BLaER1 treated with 17β-estradiol and CSF1 and Interleukin-3, amounts not matched to agents 10 nM and 100 nM (cell line): ENCODE data around the gene C15orf39.
"Not testable (repeated sequence)": the region's sequence is repeated elsewhere in the genome, so short reads cannot be mapped to it uniquely, and the experiment has no call there.

Experiments used
- H3K27ac ChIP-seq, 11 experiments: shearing (Covaris generic); formaldehyde crosslinking; 2 replicates each; pipeline ENCODE4 v1.8.1; 2022
- H3K27me3 ChIP-seq, 11 experiments: shearing (Covaris generic); formaldehyde crosslinking; 2 replicates each; pipeline ENCODE4 v1.8.1; 2022
- H3K36me3 ChIP-seq, 11 experiments: shearing (Covaris generic); formaldehyde crosslinking; 2 replicates each; pipeline ENCODE4 v1.8.1; 2022
- H3K4me1 ChIP-seq, 10 experiments: shearing (Covaris generic); formaldehyde crosslinking; 2 replicates each; pipeline ENCODE4 v1.8.1; 2022
- H3K4me2 ChIP-seq, 11 experiments: shearing (Covaris generic); formaldehyde crosslinking; 2 replicates each; pipeline ENCODE4 v1.8.1; 2022
- H3K4me3 ChIP-seq, 10 experiments: shearing (Covaris generic); formaldehyde crosslinking; 2 replicates each; pipeline ENCODE4 v1.8.1; 2022
- H3K9ac ChIP-seq, 11 experiments: shearing (Covaris generic); formaldehyde crosslinking; 2 replicates each; pipeline ENCODE4 v1.8.1; 2022
- H3K9me3 ChIP-seq, 11 experiments: shearing (Covaris generic); formaldehyde crosslinking; replicated peaks in 1 of 11; 2 replicates each; pipeline ENCODE4 v1.8.1; 2022
- H4K20me1 ChIP-seq, 11 experiments: shearing (Covaris generic); formaldehyde crosslinking; 2 replicates each; pipeline ENCODE4 v1.8.1; 2022
- Cebpa-rat ChIP-seq, 11 experiments: shearing (Covaris generic); IDR thresholded peaks; 2 replicates each; pipeline ENCODE4 v1.8.1; 2022

Gene C15orf39

DNA sequence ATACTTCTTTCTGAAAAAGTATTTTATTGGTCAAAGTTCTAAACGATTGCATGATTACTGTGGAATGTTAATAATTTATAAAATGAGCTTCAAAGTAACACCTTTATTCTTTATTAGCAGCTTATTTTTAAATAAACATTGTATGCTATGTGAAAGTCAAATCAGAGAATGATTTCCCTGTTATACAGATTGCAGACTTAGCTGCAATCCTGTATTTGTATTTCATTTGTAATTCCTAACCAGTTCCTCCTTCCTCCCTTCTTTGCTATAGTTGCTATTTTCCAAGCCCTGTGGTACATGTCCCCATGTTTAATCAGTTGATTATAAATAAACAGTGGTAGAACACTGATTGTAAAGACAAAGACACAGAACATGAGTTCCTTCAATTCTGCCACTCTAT, 42.4 kb upstream of the C15orf39 start:
- Histone ChIP-seq H3K4me1 (peaks cover 25 to 90% (median 50%) of the 10 kb centered on the region in 10 experiments), H3K9me3 (no peaks in the 10 kb centered on the region), H3K9ac (no peak overlapping the region), H3K4me3 (no peak overlapping the region), H3K36me3 (no peaks in the 10 kb centered on the region), H3K27ac (no peak overlapping the region), H3K4me2 (peak overlapping the region in 3 of 11 experiments; percentile 38 to 93 (median 68); a peak in 5 of 22 replicates), H3K27me3 (no peaks in the 10 kb centered on the region), H4K20me1 (no peaks in the 10 kb centered on the region)
- no peak for TF ChIP-seq Cebpa-rat (IDR thresholded peaks at IDR 0.05)

DNA sequence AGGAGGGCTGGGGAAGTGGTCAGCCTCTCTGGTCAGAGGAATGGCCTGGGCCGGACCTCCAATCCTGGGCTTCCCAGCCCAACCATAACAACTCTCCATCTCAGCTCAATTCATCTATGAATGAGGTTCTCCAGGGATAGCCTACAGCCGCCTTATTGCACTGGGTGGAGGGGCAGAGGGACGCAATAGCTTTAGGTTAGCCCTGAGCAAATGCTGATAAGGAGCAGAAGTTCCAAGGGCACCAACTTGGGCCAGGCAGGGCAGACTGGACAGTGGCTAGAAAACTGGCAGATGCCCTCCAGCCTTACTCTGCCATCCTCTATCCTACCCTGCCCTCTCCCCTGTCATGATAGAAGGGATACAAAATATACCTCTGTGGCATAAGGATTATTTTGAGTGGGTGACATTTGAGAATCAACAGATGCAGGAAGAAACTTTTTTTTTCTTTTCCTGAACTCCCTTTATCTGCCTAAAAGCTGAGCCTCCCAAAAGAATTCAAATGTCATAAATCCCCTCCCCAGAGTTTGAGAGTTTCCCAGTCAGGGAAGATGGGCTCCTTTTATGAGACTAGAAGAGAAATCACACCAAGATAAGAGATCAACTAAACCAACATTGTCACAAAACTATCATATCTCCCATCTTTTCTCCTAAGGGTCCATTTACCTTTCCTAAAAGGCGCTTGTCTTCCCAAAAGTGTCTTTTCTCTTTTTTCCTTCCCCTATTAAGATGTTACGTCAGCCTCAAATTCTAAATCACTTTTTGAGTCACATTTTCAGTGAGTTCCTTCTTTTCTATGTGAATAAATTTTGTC, 40.4 kb upstream of the C15orf39 start:
- Histone ChIP-seq H3K9me3 (peaks cover 0 to 9% (median 0%) of the 10 kb centered on the region in 11 experiments; a peak in 3 of 22 replicates), H3K9ac (no peak overlapping the region; a peak in 1 of 22 replicates), H3K4me2 (peak overlapping the region in 7 of 11 experiments; percentile 5 to 72 (median 59); a peak in 12 of 22 replicates), H3K27ac (peak overlapping the region in 6 of 11 experiments; percentile 11 to 56 (median 34); a peak in 6 of 22 replicates), H3K36me3 (no peaks in the 10 kb centered on the region), H3K4me3 (no peak overlapping the region), H4K20me1 (no peaks in the 10 kb centered on the region), H3K4me1 (peaks cover 5 to 80% (median 34%) of the 10 kb centered on the region in 10 experiments), H3K27me3 (no peaks in the 10 kb centered on the region)
- TF ChIP-seq Cebpa-rat (IDR thresholded peaks at IDR 0.05), result no peak

DNA sequence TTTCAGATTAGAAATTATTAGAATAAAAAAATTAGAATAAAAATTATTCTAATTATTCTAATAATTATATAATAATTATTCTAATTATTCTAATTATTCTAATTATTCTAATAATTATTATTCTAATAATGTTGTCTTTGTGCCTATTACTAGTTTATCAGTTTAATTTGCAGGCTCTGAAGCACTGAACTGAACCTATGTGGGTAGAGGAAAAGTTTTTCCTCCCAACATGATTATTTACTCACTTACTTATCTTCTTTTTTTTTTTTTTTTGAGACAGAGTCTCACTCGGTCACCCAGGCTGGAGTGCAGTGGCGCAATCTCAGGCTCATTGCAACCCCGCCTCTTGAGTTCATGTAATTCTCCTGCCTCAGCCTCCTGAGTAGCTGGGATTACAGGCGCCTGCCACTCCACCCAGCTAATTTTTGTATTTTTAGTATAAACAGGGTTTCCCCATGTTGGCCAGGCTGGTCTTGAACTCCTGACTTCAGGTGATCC, 39.7 kb upstream of the C15orf39 start:
- Histone ChIP-seq H4K20me1 (no peaks in the 10 kb centered on the region), H3K36me3 (no peaks in the 10 kb centered on the region), H3K27me3 (no peaks in the 10 kb centered on the region), H3K27ac (peak overlapping the region in 3 of 11 experiments; percentile 13 to 56 (median 45); a peak in 5 of 22 replicates), H3K4me1 (peaks cover 0 to 80% (median 28%) of the 10 kb centered on the region in 10 experiments; a peak in 16 of 20 replicates), H3K9me3 (peaks cover 0 to 16% (median 0%) of the 10 kb centered on the region in 11 experiments; a peak in 3 of 22 replicates), H3K9ac (no peak overlapping the region), H3K4me2 (peak overlapping the region in 5 of 11 experiments; percentile 25 to 72 (median 59); a peak in 10 of 22 replicates), H3K4me3 (no peak overlapping the region)
- peak in 2 of 11 experiments; percentile 66 to 69; a peak in 3 of 22 replicates for TF ChIP-seq Cebpa-rat (IDR thresholded peaks at IDR 0.05)

DNA sequence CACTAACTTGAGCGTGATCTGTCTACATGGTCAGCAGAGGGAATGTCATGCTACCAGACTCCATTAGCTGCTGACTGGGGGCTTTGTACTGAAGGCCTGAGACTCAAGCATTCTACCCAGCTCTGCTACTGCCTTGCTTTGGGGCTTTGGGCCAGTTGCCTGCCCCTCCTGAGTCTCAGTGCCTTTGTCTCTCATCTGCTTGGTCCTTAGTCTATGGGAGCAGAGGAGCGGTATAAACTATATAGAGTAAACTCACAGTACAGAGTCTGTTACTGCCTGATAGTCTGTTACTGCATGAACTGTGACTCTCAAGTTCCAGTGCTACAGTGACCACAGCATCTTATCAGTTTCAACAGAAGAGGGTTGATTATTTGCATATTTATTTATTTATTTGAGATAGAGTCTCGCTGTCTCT, 38.5 kb upstream of the C15orf39 start:
- Histone ChIP-seq H3K4me3 (no peak overlapping the region), H3K9ac (no peak overlapping the region), H3K4me2 (peak overlapping the region in 4 of 11 experiments; percentile 8 to 59 (median 56); a peak in 5 of 22 replicates), H4K20me1 (no peaks in the 10 kb centered on the region), H3K27me3 (no peaks in the 10 kb centered on the region), H3K4me1 (peaks cover 0 to 80% (median 29%) of the 10 kb centered on the region in 10 experiments; a peak in 15 of 20 replicates), H3K27ac (peak overlapping the region in 3 of 11 experiments; percentile 40 to 45 (median 44); a peak in 3 of 22 replicates), H3K36me3 (no peaks in the 10 kb centered on the region), H3K9me3 (peaks cover 0 to 27% (median 0%) of the 10 kb centered on the region in 11 experiments; a peak in 3 of 22 replicates)
- TF ChIP-seq Cebpa-rat (IDR thresholded peaks at IDR 0.05), result no peak

DNA sequence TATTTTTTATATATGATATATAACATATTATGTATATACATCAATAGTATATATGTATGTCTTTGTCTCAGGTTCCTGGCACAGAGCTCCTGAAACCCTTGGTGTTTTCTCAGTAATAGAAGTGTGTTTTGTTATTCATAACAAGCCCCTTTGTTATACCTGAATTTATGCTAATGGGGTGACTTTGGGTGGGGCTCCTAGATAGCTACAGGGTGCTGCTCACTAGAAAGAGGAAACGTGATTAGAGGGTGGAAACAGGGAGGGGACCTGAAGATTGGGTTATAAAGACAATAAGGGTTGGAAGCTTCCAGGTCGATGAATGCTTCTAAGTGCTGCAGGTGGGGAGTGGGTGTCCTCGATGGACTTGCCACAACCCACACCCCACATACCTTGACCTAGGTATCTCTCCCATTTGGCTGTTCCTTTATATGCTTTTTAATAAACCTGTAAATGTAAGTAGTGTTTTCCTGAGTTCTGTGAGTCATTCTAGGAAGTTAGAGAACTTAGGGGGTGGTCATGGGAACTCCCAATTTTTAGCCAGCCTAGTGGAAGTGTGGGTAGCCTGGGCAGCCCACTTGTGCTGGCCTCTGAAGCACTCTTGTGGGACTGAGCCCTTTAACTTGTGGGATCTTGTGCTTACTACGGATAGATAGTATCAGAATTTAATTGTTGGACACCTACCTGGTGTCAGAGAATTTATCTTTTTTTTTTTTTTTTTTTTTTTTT, 36.9 kb upstream of the C15orf39 start:
- H4K20me1 ChIP-seq, result no peaks in the 10 kb centered on the region
- peaks cover 0 to 43% (median 11%) of the 10 kb centered on the region in 11 experiments; a peak in 14 of 22 replicates for H3K9me3 ChIP-seq
- no peaks in the 10 kb centered on the region for H3K27me3 ChIP-seq
- no peak overlapping the region for H3K4me3 ChIP-seq
- H3K4me2 ChIP-seq, result peak overlapping the region in 5 of 11 experiments; percentile 1 to 71 (median 44); a peak in 9 of 22 replicates
- H3K27ac ChIP-seq, result peak overlapping the region in 1 of 11 experiments; percentile 14; a peak in 2 of 22 replicates
- H3K9ac ChIP-seq, result no peak overlapping the region
- no peak for TF ChIP-seq Cebpa-rat (IDR thresholded peaks at IDR 0.05)
- peaks cover 0 to 80% (median 38%) of the 10 kb centered on the region in 10 experiments; a peak in 15 of 20 replicates for H3K4me1 ChIP-seq
- H3K36me3 ChIP-seq, result peaks cover 0 to 6% (median 0%) of the 10 kb centered on the region in 11 experiments; a peak in 1 of 22 replicates

DNA sequence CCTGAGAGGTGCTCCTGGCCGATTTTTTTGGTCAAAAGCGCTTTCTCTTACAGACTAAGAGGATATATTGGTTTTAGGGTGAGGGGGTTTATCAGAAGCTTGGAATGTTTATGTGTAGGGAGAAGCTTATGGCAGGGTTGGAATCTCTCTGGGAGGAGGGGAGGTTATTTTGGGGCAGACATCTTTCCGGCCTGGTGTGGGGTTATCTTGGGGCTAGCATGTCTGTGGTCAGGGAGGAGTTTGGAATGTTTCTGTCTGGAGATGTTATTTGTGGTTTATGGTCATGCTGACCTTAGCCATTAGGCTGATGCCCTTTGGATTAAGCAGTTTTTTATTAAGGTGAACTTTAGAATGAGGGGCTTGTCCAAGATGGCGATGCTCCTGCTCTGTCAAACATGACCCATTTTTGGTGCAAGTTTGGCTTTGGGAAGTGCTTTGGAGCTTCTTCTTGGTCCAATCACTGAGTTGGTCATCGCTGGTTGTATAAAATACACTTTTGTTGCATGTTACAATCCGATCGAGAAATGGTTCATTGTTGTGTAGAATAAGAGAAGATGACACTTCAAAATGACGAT, 35.1 kb upstream of the C15orf39 start:
- not testable (repeated sequence) for H3K9ac ChIP-seq, H3K27me3 ChIP-seq, H4K20me1 ChIP-seq, H3K4me3 ChIP-seq, H3K27ac ChIP-seq, H3K36me3 ChIP-seq
- Histone ChIP-seq H3K9me3 (peaks cover 0 to 47% (median 11%) of the 10 kb centered on the region in 11 experiments; a peak in 14 of 22 replicates), H3K4me2 (peak overlapping the region in 1 of 11 experiments; percentile 14; a peak in 2 of 22 replicates), H3K4me1 (peaks cover 11 to 83% (median 47%) of the 10 kb centered on the region in 10 experiments)

DNA sequence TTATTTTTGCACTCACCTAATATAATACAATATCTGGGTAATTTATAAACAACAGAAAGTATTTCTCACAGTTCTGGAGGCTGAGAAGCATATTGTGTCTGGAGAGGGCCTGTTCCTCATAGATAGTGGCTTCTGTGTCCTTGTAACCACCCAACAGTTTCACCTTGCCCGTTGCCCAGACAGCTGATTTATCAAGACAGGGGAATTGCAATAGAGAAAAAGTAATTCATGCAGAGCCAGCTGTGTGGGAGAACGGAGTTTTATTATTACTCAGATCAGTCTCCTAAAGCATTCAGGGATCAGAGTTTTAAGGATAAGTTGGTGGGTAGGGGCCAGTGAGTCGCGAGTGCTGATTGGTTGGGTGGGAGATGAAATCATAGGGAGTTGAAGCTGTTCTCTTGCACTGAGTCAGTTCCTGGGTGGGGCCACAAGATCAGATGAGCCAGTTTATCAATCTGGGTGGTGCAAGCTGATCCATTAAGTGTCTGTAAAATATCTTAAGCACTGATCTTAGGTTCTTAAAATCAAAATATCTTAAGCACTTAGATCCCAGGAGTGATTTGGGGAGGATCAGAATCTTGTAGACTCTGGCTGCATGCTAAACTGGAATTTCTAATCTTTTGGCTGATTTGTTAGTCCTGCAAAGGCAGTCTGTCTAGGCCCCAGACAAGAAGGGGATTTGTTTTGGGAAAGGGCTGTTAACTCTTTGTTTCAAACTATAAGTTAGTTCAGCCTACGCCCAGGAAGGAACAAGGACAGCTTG, 33.9 kb upstream of the C15orf39 start:
- H3K36me3 ChIP-seq, result peaks cover 0 to 6% (median 0%) of the 10 kb centered on the region in 11 experiments; a peak in 1 of 22 replicates
- peak overlapping the region in 5 of 11 experiments; percentile 5 to 39 (median 14); a peak in 5 of 22 replicates for H3K27ac ChIP-seq
- H3K4me1 ChIP-seq, result peaks cover 23 to 84% (median 55%) of the 10 kb centered on the region in 10 experiments

More for the DNA sequence above, 33.9 kb upstream of the C15orf39 start:
- Histone ChIP-seq H4K20me1 (no peaks in the 10 kb centered on the region), H3K9ac (no peak overlapping the region), H3K9me3 (peaks cover 0 to 47% (median 11%) of the 10 kb centered on the region in 11 experiments; a peak in 14 of 22 replicates), H3K27me3 (no peaks in the 10 kb centered on the region), H3K4me3 (no peak overlapping the region), H3K4me2 (peak overlapping the region in 8 of 11 experiments; percentile 4 to 97 (median 67); a peak in 13 of 22 replicates)
- no peak for TF ChIP-seq Cebpa-rat (IDR thresholded peaks at IDR 0.05)
